Measurements from ENCODE around the gene ZBTB12. TPM values are rescaled to one million over a fixed set of nuclear protein-coding genes. Genes with fewer than 3 reads are reported as not detected.

The ZBTB12 gene
- total and polyA plus RNA-seq, 2 of the 13 experiments (the other 11 are each of a cell fraction or from before 2014, with no cell fraction given), result 4.8 to 6.0 TPM

- TF ChIP-seq MBD4 (IDR thresholded peaks at IDR 0.05; ENCODE audit: borderline replicate concordance, low read length) (0 out of 2 replicates have a peak, but pooled peaks have one; percentile 55), NFIC (IDR thresholded peaks at IDR 0.05; ENCODE audit: low read length) (0 out of 2 replicates have a peak, but pooled peaks have one; percentile 41), ZNF224 (CRISPR knock-in tag; IDR thresholded peaks at IDR 0.05) (no peak), ZC3H13 (CRISPR knock-in tag; IDR thresholded peaks at IDR 0.05) (peak; percentile 82), REL (CRISPR knock-in tag; conservative IDR thresholded peaks at IDR 0.05) (no peak), ZBTB38 (CRISPR knock-in tag; IDR thresholded peaks at IDR 0.05) (no peak), ZNF569 (CRISPR knock-in tag; IDR thresholded peaks at IDR 0.05; ENCODE audit: borderline replicate concordance) (no peak), MEF2D (CRISPR knock-in tag; IDR thresholded peaks at IDR 0.05) (peak; percentile 43), ZNF232 (CRISPR knock-in tag; IDR thresholded peaks at IDR 0.05; ENCODE audit: borderline replicate concordance) (0 out of 2 replicates have a peak, but pooled peaks have one; percentile 45), SUZ12 (IDR thresholded peaks at IDR 0.05; ENCODE audit: low read depth, low read length) (peak; percentile 78), RFX3 (CRISPR knock-in tag; IDR thresholded peaks at IDR 0.05) (no peak), ZNF740 (CRISPR knock-in tag; IDR thresholded peaks at IDR 0.05) (no peak), POLR2AphosphoS2 (IDR thresholded peaks at IDR 0.05; ENCODE audit: low read depth, low read length) (no peak)
- TF ChIP-seq, protein P1, sequence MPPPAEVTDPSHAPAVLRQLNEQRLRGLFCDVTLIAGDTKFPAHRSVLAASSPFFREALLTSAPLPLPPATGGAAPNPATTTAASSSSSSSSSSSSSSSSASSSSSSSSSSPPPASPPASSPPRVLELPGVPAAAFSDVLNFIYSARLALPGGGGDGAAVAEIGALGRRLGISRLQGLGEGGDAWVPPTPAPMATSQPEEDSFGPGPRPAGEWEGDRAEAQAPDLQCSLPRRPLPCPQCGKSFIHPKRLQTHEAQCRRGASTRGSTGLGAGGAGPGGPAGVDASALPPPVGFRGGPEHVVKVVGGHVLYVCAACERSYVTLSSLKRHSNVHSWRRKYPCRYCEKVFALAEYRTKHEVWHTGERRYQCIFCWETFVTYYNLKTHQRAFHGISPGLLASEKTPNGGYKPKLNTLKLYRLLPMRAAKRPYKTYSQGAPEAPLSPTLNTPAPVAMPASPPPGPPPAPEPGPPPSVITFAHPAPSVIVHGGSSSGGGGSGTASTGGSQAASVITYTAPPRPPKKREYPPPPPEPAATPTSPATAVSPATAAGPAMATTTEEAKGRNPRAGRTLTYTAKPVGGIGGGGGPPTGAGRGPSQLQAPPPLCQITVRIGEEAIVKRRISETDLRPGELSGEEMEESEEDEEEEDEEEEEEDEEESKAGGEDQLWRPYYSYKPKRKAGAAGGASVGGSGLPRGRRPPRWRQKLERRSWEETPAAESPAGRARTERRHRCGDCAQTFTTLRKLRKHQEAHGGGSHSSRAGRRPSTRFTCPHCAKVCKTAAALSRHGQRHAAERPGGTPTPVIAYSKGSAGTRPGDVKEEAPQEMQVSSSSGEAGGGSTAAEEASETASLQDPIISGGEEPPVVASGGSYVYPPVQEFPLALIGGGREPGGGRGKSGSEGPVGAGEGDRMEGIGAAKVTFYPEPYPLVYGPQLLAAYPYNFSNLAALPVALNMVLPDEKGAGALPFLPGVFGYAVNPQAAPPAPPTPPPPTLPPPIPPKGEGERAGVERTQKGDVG (CRISPR knock-in tag; IDR thresholded peaks at IDR 0.05; ENCODE audit: borderline replicate concordance), result no peak
- TF ChIP-seq, protein P2, sequence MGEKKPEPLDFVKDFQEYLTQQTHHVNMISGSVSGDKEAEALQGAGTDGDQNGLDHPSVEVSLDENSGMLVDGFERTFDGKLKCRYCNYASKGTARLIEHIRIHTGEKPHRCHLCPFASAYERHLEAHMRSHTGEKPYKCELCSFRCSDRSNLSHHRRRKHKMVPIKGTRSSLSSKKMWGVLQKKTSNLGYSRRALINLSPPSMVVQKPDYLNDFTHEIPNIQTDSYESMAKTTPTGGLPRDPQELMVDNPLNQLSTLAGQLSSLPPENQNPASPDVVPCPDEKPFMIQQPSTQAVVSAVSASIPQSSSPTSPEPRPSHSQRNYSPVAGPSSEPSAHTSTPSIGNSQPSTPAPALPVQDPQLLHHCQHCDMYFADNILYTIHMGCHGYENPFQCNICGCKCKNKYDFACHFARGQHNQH (CRISPR knock-in tag; IDR thresholded peaks at IDR 0.05), result no peak
- TF ChIP-seq, protein P3, sequence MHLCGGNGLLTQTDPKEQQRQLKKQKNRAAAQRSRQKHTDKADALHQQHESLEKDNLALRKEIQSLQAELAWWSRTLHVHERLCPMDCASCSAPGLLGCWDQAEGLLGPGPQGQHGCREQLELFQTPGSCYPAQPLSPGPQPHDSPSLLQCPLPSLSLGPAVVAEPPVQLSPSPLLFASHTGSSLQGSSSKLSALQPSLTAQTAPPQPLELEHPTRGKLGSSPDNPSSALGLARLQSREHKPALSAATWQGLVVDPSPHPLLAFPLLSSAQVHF (CRISPR knock-in tag; IDR thresholded peaks at IDR 0.05), result no peak
Measured at GRCh38 chr6:31898383-31899011, 3.4 kb downstream of the ZBTB12 start (continued).

Measured in HepG2 (cell line).